Measurements from ENCODE around the gene BRINP3. TPM values are rescaled to one million over a fixed set of nuclear protein-coding genes. Genes with fewer than 3 reads are reported as not detected.
A peak's percentile ranks its signal among the peaks of the same experiment; 100 is the strongest.
"Not testable (repeated sequence)": the region's sequence is repeated elsewhere in the genome, so short reads cannot be mapped to it uniquely, and the experiment has no call there.

Gene BRINP3
- total RNA-seq, 2 donors from 2014 or later = not detected

DNA sequence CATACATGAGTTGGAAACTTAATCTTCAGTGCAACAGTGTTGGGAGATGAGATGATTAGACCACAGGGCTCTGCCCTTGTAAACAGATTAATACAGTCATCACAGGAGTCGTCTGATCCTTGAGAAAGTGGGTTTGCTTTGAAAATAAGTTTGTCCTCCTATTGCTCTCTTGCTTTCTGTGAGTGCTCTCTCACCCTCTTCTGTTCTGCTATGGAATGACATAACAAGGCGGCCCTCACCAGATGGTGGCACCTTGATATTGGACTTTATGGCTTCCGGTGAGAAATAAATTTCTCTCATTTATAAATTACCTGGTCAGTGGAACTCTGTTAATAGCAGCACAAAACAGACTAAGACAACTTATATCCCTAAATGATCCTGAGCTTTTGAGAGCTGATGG is 353.6 kb downstream of the BRINP3 start:
- H3K4me1 ChIP-seq (ENCODE audit: control insufficient read depth, insufficient read depth, low read length) = no peaks in the 10 kb centered on the region
- no peaks in the 10 kb centered on the region for H3K36me3 Mint-ChIP-seq (ENCODE audit: low read depth)
- H3K27ac ChIP-seq (ENCODE audit: low read depth, low read length) = no peak overlapping the region
- WGBS, 2 experiments (ENCODE audit: insufficient coverage in 1 of 2, insufficient read length in 1 of 2) = 76 to 100% methylated on average over 1 to 3 of the region's 3 CpGs
- DNase-seq = no peak
- H3K4me3 ChIP-seq (ENCODE audit: low read length) = no peak overlapping the region
- no peaks in the 10 kb centered on the region for H3K9me3 ChIP-seq (ENCODE audit: control insufficient read depth, low read length)
- TF ChIP-seq, protein P1, sequence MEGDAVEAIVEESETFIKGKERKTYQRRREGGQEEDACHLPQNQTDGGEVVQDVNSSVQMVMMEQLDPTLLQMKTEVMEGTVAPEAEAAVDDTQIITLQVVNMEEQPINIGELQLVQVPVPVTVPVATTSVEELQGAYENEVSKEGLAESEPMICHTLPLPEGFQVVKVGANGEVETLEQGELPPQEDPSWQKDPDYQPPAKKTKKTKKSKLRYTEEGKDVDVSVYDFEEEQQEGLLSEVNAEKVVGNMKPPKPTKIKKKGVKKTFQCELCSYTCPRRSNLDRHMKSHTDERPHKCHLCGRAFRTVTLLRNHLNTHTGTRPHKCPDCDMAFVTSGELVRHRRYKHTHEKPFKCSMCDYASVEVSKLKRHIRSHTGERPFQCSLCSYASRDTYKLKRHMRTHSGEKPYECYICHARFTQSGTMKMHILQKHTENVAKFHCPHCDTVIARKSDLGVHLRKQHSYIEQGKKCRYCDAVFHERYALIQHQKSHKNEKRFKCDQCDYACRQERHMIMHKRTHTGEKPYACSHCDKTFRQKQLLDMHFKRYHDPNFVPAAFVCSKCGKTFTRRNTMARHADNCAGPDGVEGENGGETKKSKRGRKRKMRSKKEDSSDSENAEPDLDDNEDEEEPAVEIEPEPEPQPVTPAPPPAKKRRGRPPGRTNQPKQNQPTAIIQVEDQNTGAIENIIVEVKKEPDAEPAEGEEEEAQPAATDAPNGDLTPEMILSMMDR (conservative IDR thresholded peaks at IDR 0.05) = peak; percentile 56
- H3K27ac Mint-ChIP-seq = no peak overlapping the region
- no peaks in the 10 kb centered on the region for H3K9me3 Mint-ChIP-seq
- H3K4me3 Mint-ChIP-seq = no peak overlapping the region
- no peaks in the 10 kb centered on the region for H3K27me3 ChIP-seq (ENCODE audit: control insufficient read depth, insufficient read depth, low read length, poor library complexity, severe bottlenecking)
- H3K9ac ChIP-seq (ENCODE audit: extremely low read depth, low read length, poor library complexity, severe bottlenecking) = no peak overlapping the region
- no peaks in the 10 kb centered on the region for H3K36me3 ChIP-seq (ENCODE audit: control insufficient read depth, insufficient read depth, low read length)
- H3K27me3 Mint-ChIP-seq (ENCODE audit: insufficient read depth) = no peaks in the 10 kb centered on the region
- no peaks in the 10 kb centered on the region for H3K4me1 Mint-ChIP-seq

GRCh38 chr1:190120564-190120963 is 357.1 kb downstream of the BRINP3 start:
- H3K27me3 ChIP-seq (ENCODE audit: control insufficient read depth, insufficient read depth, low read length, poor library complexity, severe bottlenecking); H3K36me3 Mint-ChIP-seq (ENCODE audit: low read depth); H3K27me3 Mint-ChIP-seq (ENCODE audit: insufficient read depth); H3K9ac ChIP-seq (ENCODE audit: extremely low read depth, low read length, poor library complexity, severe bottlenecking); H3K27ac Mint-ChIP-seq; H3K4me1 Mint-ChIP-seq; H3K4me3 Mint-ChIP-seq; H3K4me3 ChIP-seq (ENCODE audit: low read length); H3K36me3 ChIP-seq (ENCODE audit: control insufficient read depth, insufficient read depth, low read length); H3K9me3 Mint-ChIP-seq; H3K27ac ChIP-seq (ENCODE audit: low read depth, low read length); H3K4me1 ChIP-seq (ENCODE audit: control insufficient read depth, insufficient read depth, low read length); H3K9me3 ChIP-seq (ENCODE audit: control insufficient read depth, low read length); DNase-seq: not testable (repeated sequence)
- WGBS, 2 experiments (ENCODE audit: insufficient coverage in 1 of 2, insufficient read length in 1 of 2) = 92 to 100% methylated on average over 5 to 11 of the region's 11 CpGs

GRCh38 chr1:190119683-190120082 is 358.0 kb downstream of the BRINP3 start:
- Mint-ChIP-seq H3K27me3 (ENCODE audit: insufficient read depth) (no peaks in the 10 kb centered on the region), H3K27ac (no peak overlapping the region), H3K9me3 (no peaks in the 10 kb centered on the region), H3K36me3 (ENCODE audit: low read depth) (no peaks in the 10 kb centered on the region), H3K4me1 (no peaks in the 10 kb centered on the region), H3K4me3 (no peak overlapping the region)
- no peak overlapping the region for H3K4me3 ChIP-seq (ENCODE audit: low read length)
- H3K27me3 ChIP-seq (ENCODE audit: control insufficient read depth, insufficient read depth, low read length, poor library complexity, severe bottlenecking) = no peaks in the 10 kb centered on the region
- H3K4me1 ChIP-seq (ENCODE audit: control insufficient read depth, insufficient read depth, low read length) = no peaks in the 10 kb centered on the region
- 80% methylated on average over 1 to 2 of the region's 2 CpGs for WGBS, 2 experiments (ENCODE audit: insufficient coverage in 1 of 2, insufficient read length in 1 of 2)
- TF ChIP-seq, protein P1 (conservative IDR thresholded peaks at IDR 0.05) = no peak
- no peak overlapping the region for H3K27ac ChIP-seq (ENCODE audit: low read depth, low read length)
- no peak for DNase-seq
- H3K9me3 ChIP-seq (ENCODE audit: control insufficient read depth, low read length) = no peaks in the 10 kb centered on the region
- no peaks in the 10 kb centered on the region for H3K36me3 ChIP-seq (ENCODE audit: control insufficient read depth, insufficient read depth, low read length)
- no peak overlapping the region for H3K9ac ChIP-seq (ENCODE audit: extremely low read depth, low read length, poor library complexity, severe bottlenecking)

DNA sequence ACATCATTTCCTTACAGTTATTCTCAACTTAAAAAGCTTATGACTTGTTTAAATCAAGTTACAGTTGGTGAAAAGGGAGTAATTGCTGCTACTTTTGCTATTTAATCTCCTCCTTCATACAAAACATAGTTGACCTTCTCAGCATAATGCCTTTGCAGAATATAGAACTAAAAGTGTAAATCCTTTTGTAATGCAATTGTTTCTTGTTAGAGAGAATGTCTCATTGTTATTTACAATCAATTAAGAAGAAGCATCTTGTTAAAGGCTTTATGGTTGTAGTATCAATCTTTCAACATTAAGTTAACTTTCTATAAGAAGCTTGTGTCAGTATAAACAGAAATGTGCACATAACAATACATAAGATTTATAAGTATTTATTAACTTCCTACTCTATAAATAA is 360.7 kb downstream of the BRINP3 start:
- Histone ChIP-seq H3K27me3 (ENCODE audit: control insufficient read depth, insufficient read depth, low read length, poor library complexity, severe bottlenecking) (no peaks in the 10 kb centered on the region), H3K27ac (ENCODE audit: low read depth, low read length) (no peak overlapping the region), H3K36me3 (ENCODE audit: control insufficient read depth, insufficient read depth, low read length) (no peaks in the 10 kb centered on the region), H3K4me1 (ENCODE audit: control insufficient read depth, insufficient read depth, low read length) (no peaks in the 10 kb centered on the region), H3K9ac (ENCODE audit: extremely low read depth, low read length, poor library complexity, severe bottlenecking) (no peak overlapping the region), H3K9me3 (ENCODE audit: control insufficient read depth, low read length) (no peaks in the 10 kb centered on the region), H3K4me3 (ENCODE audit: low read length) (no peak overlapping the region)
- H3K27me3 Mint-ChIP-seq (ENCODE audit: insufficient read depth) = no peaks in the 10 kb centered on the region
- H3K36me3 Mint-ChIP-seq (ENCODE audit: low read depth) = no peaks in the 10 kb centered on the region
- no peak for DNase-seq
- no peak overlapping the region for H3K4me3 Mint-ChIP-seq
- H3K27ac Mint-ChIP-seq = no peak overlapping the region
- TF ChIP-seq, protein P1 (conservative IDR thresholded peaks at IDR 0.05) = no peak
- no peaks in the 10 kb centered on the region for H3K9me3 Mint-ChIP-seq
- no peaks in the 10 kb centered on the region for H3K4me1 Mint-ChIP-seq
